Psoas muscle (tissue), 8 donors: ENCODE measurements around the gene MYDGF. TPM values are rescaled to one million over a fixed set of nuclear protein-coding genes. Genes with fewer than 3 reads are reported as not detected.
A peak's percentile ranks its signal among the peaks of the same experiment; 100 is the strongest.

ENCODE experiments used
- ATAC-seq, 4 donors: fragments of 200-7000 bp; cut with Tn5 transposase; one replicate each; pipeline ENCODE4 v1.9.1; 2020; ENCODE audit warnings: moderate library complexity in 3 of 4, mild to moderate bottlenecking in 2 of 4
- DNase-seq, 2 donors: peaks; one replicate each; pipeline ENCODE4 v3.0.0-alpha.2; 2020
- H3K27ac ChIP-seq: fragments of 200-600 bp; one replicate; pipeline ENCODE4 v1.8.0; 2022
- H3K27me3 ChIP-seq, 3 donors: fragments of 200-600 bp in 1 of 3; one replicate each; pipeline versions ENCODE4 v1.6.1 to v1.8.0; 2013 to 2022; ENCODE audit warnings: low read length in 2 of 3, mild to moderate bottlenecking in 2 of 3, moderate library complexity in 1 of 3; ENCODE audit not compliant: insufficient read depth in 3 of 3
- H3K36me3 ChIP-seq, 2 donors: fragments of 200-600 bp in 1 of 2; one replicate each; pipeline versions ENCODE4 v1.6.1 to v1.8.0; 2013 to 2022; ENCODE audit warnings: low read depth in 1 of 2, mild to moderate bottlenecking in 1 of 2, moderate library complexity in 1 of 2; ENCODE audit not compliant: insufficient read depth in 1 of 2
- H3K4me1 ChIP-seq: fragments of 200-600 bp; one replicate; pipeline ENCODE4 v1.8.0; 2022
- H3K4me3 ChIP-seq: fragments of 200-600 bp; one replicate; pipeline ENCODE4 v1.8.0; 2022; ENCODE audit warnings: mild to moderate bottlenecking
- H3K9me3 ChIP-seq: fragments of 200-600 bp; one replicate; pipeline ENCODE4 v1.8.0; 2022
- CTCF ChIP-seq: fragments of 200-600 bp; IDR thresholded peaks from one replicate; pipeline ENCODE4 v1.8.0; 2022; ENCODE audit warnings: antibody characterized with exemption
- WGBS, 3 donors: extraction: QIAGEN DNeasy Blood & Tissue Kit; methylation state at CpG; one replicate each; pipeline versions ENCODE4 v1.1.6 to v1.1.7; 2013; 5-methylcytosine and 5-hydroxymethylcytosine counted together
- intact Hi-C, 2 donors: fragments of 100-400 bp; cut with DNase I; formaldehyde crosslinking; loops; one replicate each; pipeline versions ENCODE4 v1.11.0 to v1.14.2; 2022
- polyA plus RNA-seq, 3 donors: library from polyadenylated mRNA; stranded (reverse); fragments of 200-250 nt; gene quantifications; one replicate each; pipeline ENCODE4 v1.2.3, GENCODE V29; 2013
- total RNA-seq, 4 donors: library from RNA; stranded (reverse); fragmentation: NEBNext Ultra II Directional in 2 of 4; extraction: Animal tissue kit (Norgen Biotek cat#: 25700) in 2 of 4; gene quantifications; one replicate each; pipeline versions ENCODE4 v1.2.1 to v1.2.4, GENCODE V29; 2021 to 2023
- donor health status: healthy with polysubstance abuse.
- donor health status: DM: no; HTN: no; CAD: no; lungs with moderate emphysema.
- donor health status: Bipolar disorder and iron deficiency.
- donor health status: healthy.
- donor health status: DM: yes; HTN: yes; CAD: no.
- donor health status: DM: no; HTN: no; CAD: no.
- donor health status: DM: no; HTN: no; CAD: no.
- donor health status: DM: yes; HTN: yes; CAD: no.

Gene MYDGF
- total and polyA plus RNA-seq, 7 donors: 11.4 to 164 (median 23.9) TPM

- H3K4me1 ChIP-seq: peaks cover 21% of the 10 kb centered on the region
- no peak for ATAC-seq
- no peak overlapping the region for H3K4me3 ChIP-seq
- intact Hi-C loops: no loop called here
- H3K9me3 ChIP-seq: no peaks in the 10 kb centered on the region
- H3K36me3 ChIP-seq: peaks cover 3 to 95% of the 10 kb centered on the region in 2 donors
- WGBS, 3 donors: 88 to 91% (median 91%) methylated on average over 24 to 26 of the region's 26 CpGs
- no peak for TF ChIP-seq CTCF
- peak in 1 of 2 donors; percentile 56 for DNase-seq
- H3K27me3 ChIP-seq: no peaks in the 10 kb centered on the region
- no peak overlapping the region for H3K27ac ChIP-seq
These were observed 18.4 kb upstream of the MYDGF start for GRCh38 chr19:4688587-4688986.

GRCh38 chr19:4687396-4687795 lies 17.3 kb upstream of the MYDGF start:
- ATAC-seq (no peak), DNase-seq (no peak)
- H3K27ac ChIP-seq: no peak overlapping the region
- WGBS, 3 donors: 67 to 74% (median 73%) methylated on average over 11 of the region's 11 CpGs
- peaks cover 9% of the 10 kb centered on the region for H3K4me1 ChIP-seq
- H3K9me3 ChIP-seq: no peaks in the 10 kb centered on the region
- intact Hi-C loops: no loop called here
- no peak overlapping the region for H3K4me3 ChIP-seq
- no peaks in the 10 kb centered on the region for H3K27me3 ChIP-seq
- no peak for TF ChIP-seq CTCF
- peaks cover 4 to 95% of the 10 kb centered on the region in 2 donors for H3K36me3 ChIP-seq

- no peak for ATAC-seq
- Histone ChIP-seq H3K27ac (no peak overlapping the region), H3K4me1 (peaks cover 2% of the 10 kb centered on the region), H3K36me3 (peaks cover 5 to 95% of the 10 kb centered on the region in 2 donors), H3K27me3 (no peaks in the 10 kb centered on the region), H3K9me3 (no peaks in the 10 kb centered on the region), H3K4me3 (no peak overlapping the region)
- intact Hi-C loops: no loop called here
- TF ChIP-seq CTCF: no peak
- WGBS, 3 donors: 93 to 94% (median 94%) methylated on average over 10 of the region's 10 CpGs
- DNase-seq: no peak
These were observed 16.6 kb upstream of the MYDGF start for GRCh38 chr19:4686700-4687099.

- H3K4me1 ChIP-seq: no peaks in the 10 kb centered on the region
- no peaks in the 10 kb centered on the region for H3K9me3 ChIP-seq
- TF ChIP-seq CTCF: no peak
- H3K27ac ChIP-seq: no peak overlapping the region
- peaks cover 5 to 100% of the 10 kb centered on the region in 2 donors for H3K36me3 ChIP-seq
- DNase-seq (no peak), ATAC-seq (no peak)
- WGBS, 3 donors: 89 to 93% (median 93%) methylated on average over 28 of the region's 28 CpGs
- H3K4me3 ChIP-seq: no peak overlapping the region
- no peaks in the 10 kb centered on the region for H3K27me3 ChIP-seq
- intact Hi-C loops: no loop called here
These were observed 14.4 kb upstream of the MYDGF start for GRCh38 chr19:4684312-4685095.
